ENCODE data around the gene CDK5RAP2.

The CDK5RAP2 gene

GRCh38 chr9:120412425-120412951 lies 167.5 kb downstream of the CDK5RAP2 start:
- no peak for DNase-seq (ENCODE audit: low read depth)
- H3K4me3 ChIP-seq (ENCODE audit: low read depth, low read length), result no peak overlapping the region
- no peak for TF ChIP-seq POLR2A (IDR thresholded peaks at IDR 0.05; ENCODE audit: extremely low read depth, insufficient read length)
- TF ChIP-seq CTCF (IDR thresholded peaks at IDR 0.05; ENCODE audit: low read depth, low read length), result no peak
- TF ChIP-seq MYC (IDR thresholded peaks at IDR 0.05; ENCODE audit: low read depth, low read length), result no peak
- TF ChIP-seq MAX (IDR thresholded peaks at IDR 0.05; ENCODE audit: low read depth, low read length), result no peak

- H3K4me3 ChIP-seq (ENCODE audit: low read depth, low read length), result no peak overlapping the region
- no peak for DNase-seq (ENCODE audit: low read depth)
- TF ChIP-seq CTCF (IDR thresholded peaks at IDR 0.05; ENCODE audit: low read depth, low read length) (no peak), MYC (IDR thresholded peaks at IDR 0.05; ENCODE audit: low read depth, low read length) (no peak), POLR2A (IDR thresholded peaks at IDR 0.05; ENCODE audit: extremely low read depth, insufficient read length) (no peak), MAX (IDR thresholded peaks at IDR 0.05; ENCODE audit: low read depth, low read length) (no peak)
Observed at GRCh38 chr9:120411862-120412424, 168.0 kb downstream of the CDK5RAP2 start.

GRCh38 chr9:120410925-120411501 lies 169.0 kb downstream of the CDK5RAP2 start:
- H3K4me3 ChIP-seq (ENCODE audit: low read depth, low read length), result no peak overlapping the region
- DNase-seq (ENCODE audit: low read depth), result no peak
- TF ChIP-seq MYC (IDR thresholded peaks at IDR 0.05; ENCODE audit: low read depth, low read length) (no peak), MAX (IDR thresholded peaks at IDR 0.05; ENCODE audit: low read depth, low read length) (no peak), POLR2A (IDR thresholded peaks at IDR 0.05; ENCODE audit: extremely low read depth, insufficient read length) (no peak), CTCF (IDR thresholded peaks at IDR 0.05; ENCODE audit: low read depth, low read length) (no peak)

- TF ChIP-seq MAX (IDR thresholded peaks at IDR 0.05; ENCODE audit: low read depth, low read length), result no peak
- no peak overlapping the region for H3K4me3 ChIP-seq (ENCODE audit: low read depth, low read length)
- DNase-seq (ENCODE audit: low read depth), result no peak
Observed at GRCh38 chr9:120408680-120409258, 171.2 kb downstream of the CDK5RAP2 start.

- TF ChIP-seq CTCF (IDR thresholded peaks at IDR 0.05; ENCODE audit: low read depth, low read length), result no peak
- TF ChIP-seq MYC (IDR thresholded peaks at IDR 0.05; ENCODE audit: low read depth, low read length), result no peak
- TF ChIP-seq MAX (IDR thresholded peaks at IDR 0.05; ENCODE audit: low read depth, low read length), result no peak
- TF ChIP-seq POLR2A (IDR thresholded peaks at IDR 0.05; ENCODE audit: extremely low read depth, insufficient read length), result no peak
- DNase-seq (ENCODE audit: low read depth), result no peak
- H3K4me3 ChIP-seq (ENCODE audit: low read depth, low read length), result no peak overlapping the region
Observed at GRCh38 chr9:120405860-120406259, 174.1 kb downstream of the CDK5RAP2 start.

- TF ChIP-seq MYC (IDR thresholded peaks at IDR 0.05; ENCODE audit: low read depth, low read length) (no peak), MAX (IDR thresholded peaks at IDR 0.05; ENCODE audit: low read depth, low read length) (no peak), CTCF (IDR thresholded peaks at IDR 0.05; ENCODE audit: low read depth, low read length) (no peak), POLR2A (IDR thresholded peaks at IDR 0.05; ENCODE audit: extremely low read depth, insufficient read length) (no peak)
- DNase-seq (ENCODE audit: low read depth), result no peak
- no peak overlapping the region for H3K4me3 ChIP-seq (ENCODE audit: low read depth, low read length)
Observed at GRCh38 chr9:120405134-120405533, 174.8 kb downstream of the CDK5RAP2 start.

Data from NB4 (cell line).